Measurements from ENCODE around the gene POLK.
"Not testable (repeated sequence)": the region's sequence is repeated elsewhere in the genome, so short reads cannot be mapped to it uniquely, and the experiment has no call there.

The POLK gene

DNA sequence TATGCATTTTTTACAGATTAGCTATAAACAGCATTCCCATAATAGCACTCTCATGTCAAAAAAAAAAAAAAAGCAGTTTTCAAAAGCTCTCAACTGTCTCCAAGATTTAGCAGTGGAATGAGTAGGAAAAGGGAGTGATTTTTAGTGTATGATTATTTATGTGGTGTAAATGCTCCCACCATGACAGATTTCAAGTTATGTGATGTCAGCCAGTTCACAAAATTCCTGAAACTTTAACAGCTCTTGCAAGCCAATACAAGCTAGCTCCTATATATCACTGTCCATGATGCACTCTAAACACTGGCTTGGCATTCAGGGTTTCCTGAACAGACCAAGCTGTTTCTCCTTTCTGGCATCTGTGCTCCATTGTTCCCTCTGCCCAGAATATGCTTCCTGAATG, 91.7 kb downstream of the POLK start:
- Histone ChIP-seq H3K27ac (ENCODE audit: low read depth, low read length) (no peak overlapping the region), H3K4me1 (ENCODE audit: control insufficient read depth, insufficient read depth, low read length) (no peaks in the 10 kb centered on the region), H3K36me3 (ENCODE audit: control insufficient read depth, insufficient read depth, low read length) (peaks cover 3% of the 10 kb centered on the region), H3K9ac (ENCODE audit: low read length) (no peak overlapping the region), H3K4me3 (ENCODE audit: low read length) (no peak overlapping the region), H3K27me3 (ENCODE audit: control insufficient read depth, insufficient read depth, low read length) (no peaks in the 10 kb centered on the region)

DNA sequence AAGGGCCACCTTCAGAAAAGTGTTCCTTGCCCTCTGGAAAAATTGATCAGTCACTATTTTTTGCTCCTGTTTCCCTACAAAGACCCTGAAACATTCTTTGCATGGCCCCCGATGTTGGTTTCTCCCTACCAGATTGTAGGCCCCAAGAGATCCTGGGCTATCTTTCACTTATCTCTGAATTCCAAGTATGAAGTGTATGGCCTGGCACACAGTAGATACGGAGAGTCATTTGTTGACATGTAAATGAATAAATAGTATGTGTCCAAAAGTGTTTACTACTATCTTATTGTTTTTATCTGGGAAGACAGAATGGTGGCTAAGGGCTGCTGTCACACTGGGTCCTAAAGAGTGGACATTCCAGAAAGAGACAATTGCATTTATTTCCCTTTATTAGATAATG, 92.1 kb downstream of the POLK start:
- Histone ChIP-seq H3K9ac (ENCODE audit: low read length) (no peak overlapping the region), H3K27me3 (ENCODE audit: control insufficient read depth, insufficient read depth, low read length) (no peaks in the 10 kb centered on the region), H3K4me1 (ENCODE audit: control insufficient read depth, insufficient read depth, low read length) (no peaks in the 10 kb centered on the region), H3K36me3 (ENCODE audit: control insufficient read depth, insufficient read depth, low read length) (peaks cover 3% of the 10 kb centered on the region), H3K4me3 (ENCODE audit: low read length) (no peak overlapping the region), H3K27ac (ENCODE audit: low read depth, low read length) (no peak overlapping the region)

DNA sequence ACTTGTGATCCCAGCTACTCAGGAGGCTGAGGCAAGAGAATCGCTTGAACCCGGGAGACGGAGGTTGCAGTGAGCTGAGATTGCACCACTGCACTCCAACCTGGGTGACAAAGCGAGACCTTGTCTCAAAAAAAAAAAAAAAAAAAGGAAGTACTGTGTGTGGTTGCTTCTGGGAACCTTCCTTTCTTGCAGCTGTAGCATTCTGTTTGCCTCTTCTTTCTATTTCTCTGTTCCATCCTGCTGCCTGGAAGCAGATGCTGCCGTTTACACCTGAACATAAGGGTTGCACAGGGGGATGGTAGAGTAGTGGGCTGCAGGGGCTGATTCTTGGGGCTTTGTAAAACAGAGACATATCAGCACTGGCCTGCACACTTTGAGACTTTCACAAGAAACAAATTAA, 95.7 kb downstream of the POLK start:
- not testable (repeated sequence) for H3K9ac ChIP-seq (ENCODE audit: low read length); H3K27ac ChIP-seq (ENCODE audit: low read depth, low read length)

DNA sequence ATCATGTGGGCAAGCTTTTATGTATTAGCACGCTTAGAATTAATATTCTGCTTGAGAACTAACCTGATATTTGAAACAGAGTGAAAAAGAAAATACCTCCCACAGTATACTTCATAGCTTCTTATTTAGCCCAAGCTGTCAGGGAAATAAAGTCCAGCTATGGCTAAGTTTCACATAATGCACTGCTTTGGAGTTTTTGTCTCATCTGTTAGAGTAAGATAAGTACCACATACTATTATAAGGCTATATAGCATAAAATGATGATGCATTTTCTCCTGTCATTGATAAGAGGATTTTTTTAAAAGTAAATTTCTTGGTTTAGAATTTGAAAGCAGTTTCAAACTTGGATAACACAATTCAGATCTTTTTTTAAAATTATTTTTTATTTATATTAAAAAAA, 97.2 kb downstream of the POLK start:
- H3K27ac ChIP-seq (ENCODE audit: low read depth, low read length), result no peak overlapping the region
- H3K4me1 ChIP-seq (ENCODE audit: control insufficient read depth, insufficient read depth, low read length), result no peaks in the 10 kb centered on the region

More for the DNA sequence above, 95.7 kb downstream of the POLK start:
- not testable (repeated sequence) for H3K4me3 ChIP-seq (ENCODE audit: low read length); H3K27me3 ChIP-seq (ENCODE audit: control insufficient read depth, insufficient read depth, low read length); H3K4me1 ChIP-seq (ENCODE audit: control insufficient read depth, insufficient read depth, low read length); H3K36me3 ChIP-seq (ENCODE audit: control insufficient read depth, insufficient read depth, low read length)

DNA sequence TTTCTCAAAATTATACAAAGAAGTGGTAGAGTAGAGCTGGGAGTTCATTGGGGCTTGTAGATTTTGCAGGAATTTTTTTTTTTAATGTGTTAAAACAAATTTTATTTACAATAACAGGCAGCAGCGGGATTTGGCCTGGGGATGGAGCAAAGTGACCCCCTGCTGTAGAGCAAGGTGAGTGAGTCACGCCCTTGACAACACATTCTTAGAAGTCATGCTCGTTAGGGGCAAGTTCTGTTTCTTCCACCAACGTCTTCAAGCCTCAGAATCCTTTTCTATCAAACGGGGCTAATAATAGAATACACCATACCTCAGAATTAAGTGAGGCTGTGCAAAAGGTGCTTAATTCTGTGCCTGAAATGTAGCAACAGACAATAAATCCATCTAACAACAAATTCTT, 98.5 kb downstream of the POLK start:
- H3K9ac ChIP-seq (ENCODE audit: low read length), result no peak overlapping the region
- H3K36me3 ChIP-seq (ENCODE audit: control insufficient read depth, insufficient read depth, low read length), result no peaks in the 10 kb centered on the region
- H3K27me3 ChIP-seq (ENCODE audit: control insufficient read depth, insufficient read depth, low read length), result no peaks in the 10 kb centered on the region
- no peaks in the 10 kb centered on the region for H3K4me1 ChIP-seq (ENCODE audit: control insufficient read depth, insufficient read depth, low read length)
- H3K27ac ChIP-seq (ENCODE audit: low read depth, low read length), result no peak overlapping the region
- H3K4me3 ChIP-seq (ENCODE audit: low read length), result no peak overlapping the region

More for the DNA sequence above, 97.2 kb downstream of the POLK start:
- Histone ChIP-seq H3K36me3 (ENCODE audit: control insufficient read depth, insufficient read depth, low read length) (no peaks in the 10 kb centered on the region), H3K4me3 (ENCODE audit: low read length) (no peak overlapping the region), H3K27me3 (ENCODE audit: control insufficient read depth, insufficient read depth, low read length) (no peaks in the 10 kb centered on the region), H3K9ac (ENCODE audit: low read length) (no peak overlapping the region)

DNA sequence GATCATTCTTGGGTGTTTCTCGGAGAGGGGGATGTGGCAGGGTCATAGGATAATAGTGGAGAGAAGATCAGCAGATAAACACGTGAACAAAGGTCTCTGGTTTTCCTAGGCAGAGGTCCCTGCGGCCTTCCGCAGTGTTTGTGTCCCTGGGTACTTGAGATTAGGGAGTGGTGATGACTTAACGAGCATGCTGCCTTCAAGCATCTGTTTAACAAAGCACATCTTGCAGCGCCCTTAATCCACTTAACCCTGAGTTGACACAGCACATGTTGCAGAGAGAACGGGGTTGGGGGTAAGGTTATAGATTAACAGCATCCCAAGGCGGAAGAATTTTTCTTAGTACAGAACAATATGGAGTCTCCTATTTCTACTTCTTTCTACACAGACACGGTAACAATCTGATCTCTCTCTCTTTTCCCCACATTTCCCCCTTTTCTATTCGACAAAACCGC, 99.2 kb downstream of the POLK start:
- H3K27ac ChIP-seq (ENCODE audit: low read depth, low read length); H3K4me1 ChIP-seq (ENCODE audit: control insufficient read depth, insufficient read depth, low read length); H3K27me3 ChIP-seq (ENCODE audit: control insufficient read depth, insufficient read depth, low read length); H3K36me3 ChIP-seq (ENCODE audit: control insufficient read depth, insufficient read depth, low read length): not testable (repeated sequence)
- H3K9ac ChIP-seq (ENCODE audit: low read length), result peak overlapping the region; percentile 62
- peak overlapping the region; percentile 83 for H3K4me3 ChIP-seq (ENCODE audit: low read length)

DNA sequence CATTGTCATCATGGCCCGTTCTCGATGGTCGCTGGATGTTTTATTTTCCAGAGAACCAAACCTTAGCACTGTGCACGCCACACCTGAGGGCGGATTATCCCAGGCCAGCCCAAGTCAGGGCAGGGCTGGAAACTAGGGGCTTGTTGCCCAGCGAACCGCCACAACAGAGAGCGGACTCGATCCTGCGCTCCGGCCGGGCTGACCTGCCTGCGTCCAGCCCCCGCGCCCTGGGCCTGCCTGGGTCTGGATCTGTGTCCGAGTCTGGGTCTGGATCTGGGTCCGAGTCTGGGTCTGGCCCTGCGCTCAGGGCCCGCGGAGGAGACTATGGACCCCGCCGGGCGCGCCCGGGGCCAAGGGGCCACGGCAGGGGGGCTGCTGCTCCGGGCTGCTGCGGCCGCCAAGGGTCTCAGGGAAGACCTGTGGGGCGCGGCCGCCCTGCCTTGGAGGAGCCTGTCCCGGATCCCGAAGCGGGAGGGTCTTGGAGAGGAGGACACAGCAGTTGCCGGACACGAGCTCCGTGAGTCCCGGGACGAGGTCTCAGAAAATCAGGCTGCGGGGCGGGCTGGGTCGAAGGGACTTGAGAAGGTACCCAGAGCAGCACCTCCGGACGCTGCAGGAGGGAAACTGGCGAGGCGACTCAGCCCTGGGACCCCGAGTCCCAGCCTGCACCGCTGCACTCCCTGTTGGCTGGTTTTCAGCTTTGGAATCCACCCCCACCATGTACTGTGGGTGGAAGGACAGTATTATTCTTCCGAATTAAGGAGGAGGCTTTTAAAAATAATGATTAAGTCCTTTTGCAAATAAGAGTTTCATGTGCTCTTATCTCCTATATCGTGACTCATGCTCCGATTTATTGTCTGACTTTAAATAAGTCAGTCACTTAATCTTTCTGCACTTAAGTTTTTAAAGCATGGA, 99.9 kb downstream of the POLK start, which contains the start of gene ANKDD1B:
ANKDD1B (plus strand) TSS at position 143 of the 915 bp plus-strand sequence; CDS start at position 325, 182 bp downstream.
- no peaks in the 10 kb centered on the region for H3K36me3 ChIP-seq (ENCODE audit: control insufficient read depth, insufficient read depth, low read length)
- no peaks in the 10 kb centered on the region for H3K4me1 ChIP-seq (ENCODE audit: control insufficient read depth, insufficient read depth, low read length)
- H3K27me3 ChIP-seq (ENCODE audit: control insufficient read depth, insufficient read depth, low read length), result no peaks in the 10 kb centered on the region
- peak within 1 kb of the TSS; percentile 62 for H3K9ac ChIP-seq (ENCODE audit: low read length)
- no peak within 1 kb of the TSS for H3K27ac ChIP-seq (ENCODE audit: low read depth, low read length)
- H3K4me3 ChIP-seq (ENCODE audit: low read length), result peak within 1 kb of the TSS; percentile 83

DNA sequence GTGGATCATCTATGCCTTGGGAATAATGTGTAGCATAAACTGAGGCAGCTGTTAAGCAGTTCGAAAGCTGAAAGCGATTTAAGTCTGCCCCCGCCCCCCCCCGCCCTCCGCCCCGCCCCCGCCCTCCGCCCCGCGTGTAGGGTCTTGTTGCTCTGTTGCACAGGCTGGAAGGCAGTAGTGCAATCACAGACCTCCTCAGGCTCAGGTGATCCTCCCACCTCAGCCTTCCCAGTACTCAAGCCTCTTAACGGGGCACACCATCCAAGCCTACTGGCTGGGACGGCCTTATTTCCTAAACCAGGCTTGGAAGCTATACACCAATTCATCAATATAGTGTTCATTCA, 100.5 kb downstream of the POLK start:
- no peak overlapping the region for H3K9ac ChIP-seq (ENCODE audit: low read length)
- H3K4me3 ChIP-seq (ENCODE audit: low read length), result peak overlapping the region; percentile 83
- no peaks in the 10 kb centered on the region for H3K36me3 ChIP-seq (ENCODE audit: control insufficient read depth, insufficient read depth, low read length)
- H3K27me3 ChIP-seq (ENCODE audit: control insufficient read depth, insufficient read depth, low read length), result no peaks in the 10 kb centered on the region
- peaks cover 2% of the 10 kb centered on the region for H3K4me1 ChIP-seq (ENCODE audit: control insufficient read depth, insufficient read depth, low read length)
- no peak overlapping the region for H3K27ac ChIP-seq (ENCODE audit: low read depth, low read length)

DNA sequence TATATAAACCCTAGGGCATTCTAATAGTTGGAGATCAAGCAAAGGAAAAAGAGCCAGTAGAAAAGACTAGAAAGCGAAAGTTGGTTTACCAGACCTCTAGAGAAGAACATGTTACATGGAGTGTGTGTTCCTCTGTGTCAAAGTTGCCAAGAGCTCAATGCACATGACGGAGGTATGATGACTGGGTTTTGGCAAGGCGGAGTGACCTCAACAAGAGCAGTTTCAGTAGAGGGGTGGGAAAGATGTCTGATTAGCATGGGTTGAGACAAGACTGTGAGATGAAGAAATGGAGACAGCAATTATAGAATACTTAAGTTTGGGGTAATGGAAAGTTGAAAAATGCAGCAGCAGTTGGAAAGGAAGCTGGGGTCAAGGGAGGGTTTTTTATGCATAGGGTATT, 101.2 kb downstream of the POLK start:
- Histone ChIP-seq H3K4me1 (ENCODE audit: control insufficient read depth, insufficient read depth, low read length) (peaks cover 2% of the 10 kb centered on the region), H3K27me3 (ENCODE audit: control insufficient read depth, insufficient read depth, low read length) (no peaks in the 10 kb centered on the region), H3K36me3 (ENCODE audit: control insufficient read depth, insufficient read depth, low read length) (no peaks in the 10 kb centered on the region)

DNA sequence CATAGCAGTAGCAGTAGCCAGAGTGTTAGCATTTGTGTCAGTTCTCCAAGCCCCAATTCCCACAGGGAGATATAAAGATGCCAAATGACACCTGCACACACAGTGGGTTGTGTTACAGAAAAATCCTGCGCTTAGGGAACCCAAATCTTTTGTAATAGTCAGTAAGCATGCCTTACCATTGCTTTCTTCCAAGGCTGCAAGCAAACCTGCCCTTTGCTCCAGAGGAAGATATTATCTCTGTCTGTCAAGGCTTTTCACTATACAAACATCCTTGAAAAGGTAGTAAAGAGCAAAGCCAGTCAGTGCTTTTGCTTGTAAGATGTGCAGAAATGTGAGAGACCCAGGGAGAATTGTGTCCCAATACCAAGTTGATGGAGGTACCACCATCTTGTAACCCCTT, 102.5 kb downstream of the POLK start:
- Histone ChIP-seq H3K4me3 (ENCODE audit: low read length) (no peak overlapping the region), H3K36me3 (ENCODE audit: control insufficient read depth, insufficient read depth, low read length) (no peaks in the 10 kb centered on the region), H3K27me3 (ENCODE audit: control insufficient read depth, insufficient read depth, low read length) (no peaks in the 10 kb centered on the region), H3K27ac (ENCODE audit: low read depth, low read length) (no peak overlapping the region), H3K9ac (ENCODE audit: low read length) (no peak overlapping the region), H3K4me1 (ENCODE audit: control insufficient read depth, insufficient read depth, low read length) (peaks cover 2% of the 10 kb centered on the region)

More for the DNA sequence above, 101.2 kb downstream of the POLK start:
- Histone ChIP-seq H3K27ac (ENCODE audit: low read depth, low read length) (no peak overlapping the region), H3K4me3 (ENCODE audit: low read length) (no peak overlapping the region), H3K9ac (ENCODE audit: low read length) (no peak overlapping the region)

DNA sequence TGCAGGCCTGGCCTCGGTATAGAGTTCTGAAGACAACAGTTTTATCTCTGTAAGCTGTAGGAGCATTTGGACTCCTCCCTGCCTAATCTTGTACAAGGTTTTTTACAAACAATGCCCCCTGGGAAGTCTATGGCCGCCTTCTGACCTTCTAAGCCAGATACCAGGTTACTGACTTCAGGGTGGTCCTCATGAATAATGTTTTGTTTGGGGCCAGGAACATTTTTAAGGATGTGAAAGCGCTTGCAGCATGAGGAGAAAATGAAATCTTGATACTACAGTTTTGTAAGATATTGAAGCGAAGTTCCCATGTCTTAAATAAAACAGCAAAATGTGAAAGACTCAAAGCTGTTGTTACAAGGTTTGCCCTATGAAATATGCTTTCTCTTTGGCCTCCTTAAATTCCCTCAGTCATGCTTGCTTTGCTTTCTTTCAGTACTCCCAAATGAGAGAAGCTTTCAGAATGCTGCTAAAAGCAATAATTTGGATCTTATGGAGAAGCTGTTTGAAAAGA, 104.7 kb downstream of the POLK start:
- H3K27me3 ChIP-seq (ENCODE audit: control insufficient read depth, insufficient read depth, low read length), result no peaks in the 10 kb centered on the region
- no peak overlapping the region for H3K4me3 ChIP-seq (ENCODE audit: low read length)
- H3K36me3 ChIP-seq (ENCODE audit: control insufficient read depth, insufficient read depth, low read length), result no peaks in the 10 kb centered on the region
- H3K4me1 ChIP-seq (ENCODE audit: control insufficient read depth, insufficient read depth, low read length), result peaks cover 2% of the 10 kb centered on the region
- H3K27ac ChIP-seq (ENCODE audit: low read depth, low read length), result no peak overlapping the region
- H3K9ac ChIP-seq (ENCODE audit: low read length), result no peak overlapping the region

DNA sequence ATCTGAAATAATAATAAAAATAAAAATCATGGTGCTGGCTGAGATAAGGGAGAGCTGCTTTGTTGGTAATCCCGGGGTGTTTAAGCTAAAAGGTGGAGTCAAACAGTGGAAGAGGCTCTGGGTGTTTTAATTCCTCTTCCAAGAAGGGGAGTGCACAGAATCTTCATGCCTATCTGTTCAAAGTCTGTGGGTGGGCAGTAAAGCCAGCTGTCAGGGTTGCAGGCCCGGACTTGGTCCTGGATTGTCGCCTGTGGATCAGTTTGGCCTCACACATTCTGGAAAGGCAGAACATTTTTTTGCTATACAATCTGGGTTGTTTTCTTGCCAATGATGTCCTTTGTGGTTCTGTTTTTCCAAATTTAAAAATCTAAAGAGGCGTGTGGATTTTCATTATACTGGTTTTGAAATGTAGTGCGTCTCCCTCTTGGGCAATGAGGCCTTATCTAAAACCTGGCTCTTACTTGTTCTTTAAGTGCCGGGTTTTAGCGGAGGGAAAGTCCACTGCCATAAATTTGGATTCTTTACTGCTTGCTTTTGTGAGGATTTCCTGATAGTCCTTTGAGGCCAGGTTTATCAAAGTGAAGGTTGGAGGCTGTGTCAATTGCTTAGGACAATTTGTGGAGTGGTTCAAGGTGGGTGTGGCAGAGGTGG, 105.4 kb downstream of the POLK start:
- H3K27ac ChIP-seq (ENCODE audit: low read depth, low read length), result no peak overlapping the region
- H3K36me3 ChIP-seq (ENCODE audit: control insufficient read depth, insufficient read depth, low read length), result no peaks in the 10 kb centered on the region
- no peak overlapping the region for H3K9ac ChIP-seq (ENCODE audit: low read length)
- H3K4me3 ChIP-seq (ENCODE audit: low read length), result no peak overlapping the region
- peaks cover 2% of the 10 kb centered on the region for H3K4me1 ChIP-seq (ENCODE audit: control insufficient read depth, insufficient read depth, low read length)
- H3K27me3 ChIP-seq (ENCODE audit: control insufficient read depth, insufficient read depth, low read length), result no peaks in the 10 kb centered on the region

Measured in rectal smooth muscle tissue (tissue), 1 donor.